ENCODE results near the gene LMO1.

Gene LMO1

GRCh38 chr11:8230921-8231847 lies 32.5 kb downstream of the LMO1 start:
- peak overlapping the region in 1 of 2 donors; percentile 19 for H3K27ac Mint-ChIP-seq
- no peak for ATAC-seq
- H3K4me1 Mint-ChIP-seq, result peaks cover 12% of the 10 kb centered on the region

GRCh38 chr11:8230178-8230859 lies 33.4 kb downstream of the LMO1 start:
- no peaks in the 10 kb centered on the region for H3K27me3 Mint-ChIP-seq
- no peak for ATAC-seq
- H3K27ac Mint-ChIP-seq, result no peak overlapping the region
- no peak overlapping the region for H3K4me3 Mint-ChIP-seq
- no peak for DNase-seq
- H3K4me1 Mint-ChIP-seq, result peaks cover 11% of the 10 kb centered on the region
- H3K9me3 Mint-ChIP-seq, result no peaks in the 10 kb centered on the region

More at GRCh38 chr11:8230921-8231847, 32.5 kb downstream of the LMO1 start:
- no peak overlapping the region for H3K4me3 Mint-ChIP-seq
- no peaks in the 10 kb centered on the region for H3K27me3 Mint-ChIP-seq
- H3K9me3 Mint-ChIP-seq, result no peaks in the 10 kb centered on the region
- DNase-seq, result no peak

- H3K9me3 Mint-ChIP-seq, result no peaks in the 10 kb centered on the region
- no peak for DNase-seq
- H3K27ac Mint-ChIP-seq, result no peak overlapping the region
- peaks cover 1% of the 10 kb centered on the region for H3K27me3 Mint-ChIP-seq
- H3K4me3 Mint-ChIP-seq, result no peak overlapping the region
- no peak for ATAC-seq
- H3K4me1 Mint-ChIP-seq, result peaks cover 3% of the 10 kb centered on the region
Measured at GRCh38 chr11:8229299-8230177, 34.1 kb downstream of the LMO1 start.

- Mint-ChIP-seq H3K4me1 (no peaks in the 10 kb centered on the region), H3K9me3 (no peaks in the 10 kb centered on the region), H3K27me3 (peaks cover 8% of the 10 kb centered on the region), H3K27ac (no peak overlapping the region), H3K4me3 (no peak overlapping the region)
- no peak for ATAC-seq
- no peak for DNase-seq
Measured at GRCh38 chr11:8228231-8228630, 35.4 kb downstream of the LMO1 start.

GRCh38 chr11:8227156-8228152 lies 36.2 kb downstream of the LMO1 start:
- Mint-ChIP-seq H3K9me3 (no peaks in the 10 kb centered on the region), H3K4me3 (no peak overlapping the region), H3K27me3 (peaks cover 8% of the 10 kb centered on the region), H3K27ac (no peak overlapping the region), H3K4me1 (no peaks in the 10 kb centered on the region)
- DNase-seq, result no peak
- ATAC-seq, result no peak

GRCh38 chr11:8225589-8226036 lies 38.1 kb downstream of the LMO1 start:
- Mint-ChIP-seq H3K4me1 (no peaks in the 10 kb centered on the region), H3K9me3 (no peaks in the 10 kb centered on the region), H3K27me3 (peaks cover 8% of the 10 kb centered on the region), H3K4me3 (no peak overlapping the region), H3K27ac (peak overlapping the region in 1 of 2 donors; percentile 2)
- peak; percentile 40 for ATAC-seq
- peak; percentile 64 to 66 for DNase-seq

GRCh38 chr11:8224711-8225110 lies 39.0 kb downstream of the LMO1 start:
- Mint-ChIP-seq H3K27me3 (peaks cover 8% of the 10 kb centered on the region), H3K4me3 (no peak overlapping the region), H3K4me1 (no peaks in the 10 kb centered on the region), H3K9me3 (no peaks in the 10 kb centered on the region), H3K27ac (no peak overlapping the region)
- ATAC-seq, result no peak
- no peak for DNase-seq

- DNase-seq (no peak), ATAC-seq (no peak)
- no peak overlapping the region for H3K4me3 Mint-ChIP-seq
- peaks cover 8% of the 10 kb centered on the region for H3K27me3 Mint-ChIP-seq
- H3K9me3 Mint-ChIP-seq, result no peaks in the 10 kb centered on the region
- no peak overlapping the region for H3K27ac Mint-ChIP-seq
- no peaks in the 10 kb centered on the region for H3K4me1 Mint-ChIP-seq
Measured at GRCh38 chr11:8224161-8224591, 39.5 kb downstream of the LMO1 start.

- H3K27ac Mint-ChIP-seq, result no peak overlapping the region
- DNase-seq (peak in 1 of 2 donors; percentile 19), ATAC-seq (peak; percentile 52)
- H3K9me3 Mint-ChIP-seq, result no peaks in the 10 kb centered on the region
- H3K4me1 Mint-ChIP-seq, result no peaks in the 10 kb centered on the region
- H3K4me3 Mint-ChIP-seq, result no peak overlapping the region
- peaks cover 8% of the 10 kb centered on the region for H3K27me3 Mint-ChIP-seq
Measured at GRCh38 chr11:8223513-8223900, 40.2 kb downstream of the LMO1 start.

GRCh38 chr11:8222820-8223512 lies 40.7 kb downstream of the LMO1 start:
- ATAC-seq (peak; percentile 65), DNase-seq (peak; percentile 17 to 58)
- Mint-ChIP-seq H3K27ac (peak overlapping the region in 1 of 2 donors; percentile 31), H3K27me3 (peaks cover 8% of the 10 kb centered on the region), H3K4me3 (no peak overlapping the region), H3K4me1 (no peaks in the 10 kb centered on the region), H3K9me3 (no peaks in the 10 kb centered on the region)

GRCh38 chr11:8221917-8222495 lies 41.7 kb downstream of the LMO1 start:
- Mint-ChIP-seq H3K9me3 (no peaks in the 10 kb centered on the region), H3K4me3 (no peak overlapping the region), H3K27ac (no peak overlapping the region), H3K27me3 (peaks cover 8% of the 10 kb centered on the region), H3K4me1 (no peaks in the 10 kb centered on the region)
- DNase-seq, result no peak
- ATAC-seq, result no peak

GRCh38 chr11:8221046-8221723 lies 42.5 kb downstream of the LMO1 start:
- H3K27ac Mint-ChIP-seq, result peak overlapping the region in 1 of 2 donors; percentile 19
- peaks cover 8% of the 10 kb centered on the region for H3K27me3 Mint-ChIP-seq
- no peaks in the 10 kb centered on the region for H3K4me1 Mint-ChIP-seq
- DNase-seq (no peak), ATAC-seq (no peak)
- no peaks in the 10 kb centered on the region for H3K9me3 Mint-ChIP-seq
- H3K4me3 Mint-ChIP-seq, result no peak overlapping the region
